HG03066 (cell line): Measurements from ENCODE around the gene SDCCAG8.

ENCODE experiments used
- ATAC-seq: cut with Tn5 transposase; IDR thresholded peaks from one replicate; pipeline ENCODE4 v1.9.1; 2021; ENCODE audit warnings: low read depth; ENCODE audit not compliant: unreplicated experiment

The SDCCAG8 gene

GRCh38 chr1:243275316-243275715 is 19.5 kb downstream of the SDCCAG8 start:
- ATAC-seq: no peak

- ATAC-seq: no peak
Measured at GRCh38 chr1:243280571-243281129, 24.8 kb downstream of the SDCCAG8 start.

- ATAC-seq: no peak
Measured at GRCh38 chr1:243281672-243282071, 25.8 kb downstream of the SDCCAG8 start.

- no peak for ATAC-seq
Measured at GRCh38 chr1:243286409-243287122, 30.7 kb downstream of the SDCCAG8 start.

DNA sequence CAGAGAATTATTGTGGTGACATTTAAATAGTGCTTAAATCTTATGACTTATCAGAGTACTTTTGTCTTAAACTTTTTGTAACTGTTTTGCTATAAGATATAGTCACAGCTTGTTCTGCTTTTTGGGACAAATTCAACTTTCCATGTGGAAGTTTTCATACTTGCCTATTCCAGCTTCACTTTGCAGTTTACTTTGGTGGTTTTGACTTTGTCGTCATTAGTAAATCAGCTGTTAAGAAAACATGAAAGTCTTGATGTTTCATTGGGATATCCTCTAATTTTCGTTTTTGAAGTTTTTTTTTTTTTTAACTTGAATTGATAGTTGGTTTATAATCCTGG is 31.3 kb downstream of the SDCCAG8 start:
- ATAC-seq: no peak

DNA sequence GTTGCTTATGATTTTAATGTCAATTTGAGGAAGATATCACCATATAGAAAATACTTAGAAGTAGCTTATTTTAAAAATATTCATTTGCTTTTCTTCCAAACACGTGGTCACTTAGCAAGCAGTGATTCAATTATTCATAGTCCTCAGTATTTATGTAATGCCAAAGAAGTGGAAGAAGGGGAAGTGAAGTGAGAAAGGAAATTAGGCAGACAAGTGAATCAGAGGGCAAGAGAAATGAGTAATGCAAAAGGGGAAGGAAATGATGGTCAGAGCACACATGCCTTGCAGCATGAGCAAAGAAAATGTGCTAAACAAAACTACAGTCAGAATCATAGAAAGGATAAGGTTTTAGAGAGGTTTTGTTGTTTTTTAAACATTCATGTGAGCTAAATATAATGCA is 31.8 kb downstream of the SDCCAG8 start:
- ATAC-seq: peak; percentile 93

- peak; percentile 12 for ATAC-seq
Measured at GRCh38 chr1:243288062-243288461, 32.2 kb downstream of the SDCCAG8 start.

DNA sequence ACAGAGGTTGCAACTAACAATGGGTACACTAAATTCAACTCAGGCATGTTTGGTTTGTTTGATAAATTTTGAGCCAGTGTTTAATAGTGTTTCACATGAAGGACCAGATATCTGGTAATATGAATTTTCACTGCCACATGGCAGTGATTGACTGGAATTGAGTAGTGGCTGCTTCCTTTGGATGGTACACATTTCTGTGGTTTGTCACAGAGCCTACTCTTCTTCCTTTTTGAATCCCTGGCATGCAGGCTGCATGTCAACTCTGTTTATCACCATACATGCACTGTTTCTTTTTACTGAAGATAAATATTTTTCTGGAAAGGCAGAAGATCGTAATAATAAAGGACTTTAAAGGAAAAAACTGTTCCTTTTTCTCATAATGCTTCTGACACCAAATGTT is 35.5 kb downstream of the SDCCAG8 start:
- ATAC-seq: no peak

- ATAC-seq: no peak
Measured at GRCh38 chr1:243292117-243292516, 36.3 kb downstream of the SDCCAG8 start.

DNA sequence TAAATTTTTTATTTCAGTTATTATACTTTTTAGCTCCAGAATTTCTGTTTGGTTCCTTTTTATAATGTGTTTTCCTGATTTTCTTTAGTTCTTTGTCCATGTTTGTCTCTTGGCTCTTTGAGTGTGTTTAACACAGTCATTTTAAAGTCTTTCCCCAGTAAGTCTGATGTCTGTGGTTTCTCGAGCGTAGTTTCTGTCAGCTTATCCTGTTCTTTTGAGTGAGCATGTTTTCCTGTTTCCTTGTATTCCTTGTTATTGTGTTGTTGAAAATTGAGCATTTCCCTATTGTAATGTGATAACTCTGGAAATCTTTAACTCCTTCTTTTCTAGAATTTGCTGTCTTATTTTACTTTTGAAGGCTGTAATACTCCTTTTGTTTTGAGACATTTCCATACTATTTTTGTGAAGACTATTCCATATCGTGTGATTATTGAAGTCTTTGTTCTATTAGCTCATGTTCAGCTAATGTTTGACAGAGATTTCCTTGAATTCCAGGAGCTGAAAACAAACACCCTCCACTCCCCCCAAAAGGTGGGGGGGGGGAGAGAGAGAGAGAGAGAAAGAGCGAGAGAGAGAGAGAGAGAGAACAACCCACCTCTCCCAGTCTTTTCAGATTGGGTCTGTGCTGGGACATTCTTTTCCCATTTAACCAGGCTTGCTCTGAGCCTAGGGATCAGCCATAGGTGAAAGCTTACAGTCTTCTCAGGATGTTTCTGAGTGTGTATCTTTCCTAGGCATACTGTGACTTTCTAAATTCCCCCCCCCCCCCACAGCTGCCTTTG is 38.3 kb downstream of the SDCCAG8 start:
- no peak for ATAC-seq

GRCh38 chr1:243294723-243295121 is 38.9 kb downstream of the SDCCAG8 start:
- no peak for ATAC-seq

DNA sequence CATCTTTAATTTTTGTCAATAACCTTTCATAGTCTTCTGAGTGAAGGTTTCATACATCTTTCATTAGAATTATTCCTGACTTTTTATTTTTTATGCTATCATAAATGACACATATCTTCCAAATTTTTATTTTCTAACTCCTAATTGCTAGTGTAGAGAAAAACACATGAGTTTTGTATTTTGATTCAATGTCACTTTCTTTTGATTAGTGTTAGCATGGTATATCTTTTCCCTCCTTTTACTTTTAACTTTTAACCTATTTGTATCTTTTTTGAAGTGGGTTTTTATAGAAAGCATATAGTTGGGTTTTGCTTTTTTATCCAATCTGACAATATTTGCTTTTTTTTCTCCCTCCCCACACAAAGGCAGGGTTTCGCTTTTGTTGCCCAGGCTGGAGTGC is 43.2 kb downstream of the SDCCAG8 start:
- ATAC-seq: no peak

DNA sequence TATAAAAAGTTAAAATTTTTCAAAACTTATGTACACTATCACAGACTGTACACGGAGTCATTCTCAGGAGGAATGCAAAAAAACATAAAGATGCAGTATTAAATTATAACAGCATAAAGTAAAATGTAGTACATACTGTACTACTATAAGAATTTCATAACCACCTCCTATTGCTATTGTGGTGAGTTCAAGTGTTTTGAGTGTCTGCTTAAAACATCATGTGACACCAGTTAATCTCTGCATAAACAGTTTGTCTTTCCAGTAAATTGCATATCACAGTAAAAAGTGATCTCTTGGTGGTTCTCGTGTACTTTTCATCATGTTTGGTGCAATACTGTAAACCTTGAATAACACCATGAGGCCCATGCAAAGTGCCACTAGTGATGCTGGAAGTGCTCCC is 45.2 kb downstream of the SDCCAG8 start:
- no peak for ATAC-seq

DNA sequence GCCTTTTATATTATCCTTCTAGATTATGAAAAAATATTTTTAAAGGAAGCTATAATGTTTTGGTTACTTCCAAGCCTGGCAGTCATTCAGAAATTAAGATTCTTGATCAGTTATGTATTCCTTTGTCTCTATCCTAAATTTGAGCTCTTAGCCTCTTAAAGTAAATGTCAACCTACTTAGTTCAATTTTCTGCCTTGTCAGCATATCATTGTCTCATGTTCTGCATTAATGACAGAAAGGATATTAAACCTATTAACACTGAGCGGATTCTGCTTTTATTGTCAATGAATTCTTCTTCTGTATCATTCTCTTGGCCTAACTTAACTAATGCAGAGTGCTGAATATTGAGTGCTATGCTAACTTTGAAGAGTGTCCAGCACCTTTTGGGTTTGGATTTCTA is 56.0 kb downstream of the SDCCAG8 start:
- no peak for ATAC-seq

DNA sequence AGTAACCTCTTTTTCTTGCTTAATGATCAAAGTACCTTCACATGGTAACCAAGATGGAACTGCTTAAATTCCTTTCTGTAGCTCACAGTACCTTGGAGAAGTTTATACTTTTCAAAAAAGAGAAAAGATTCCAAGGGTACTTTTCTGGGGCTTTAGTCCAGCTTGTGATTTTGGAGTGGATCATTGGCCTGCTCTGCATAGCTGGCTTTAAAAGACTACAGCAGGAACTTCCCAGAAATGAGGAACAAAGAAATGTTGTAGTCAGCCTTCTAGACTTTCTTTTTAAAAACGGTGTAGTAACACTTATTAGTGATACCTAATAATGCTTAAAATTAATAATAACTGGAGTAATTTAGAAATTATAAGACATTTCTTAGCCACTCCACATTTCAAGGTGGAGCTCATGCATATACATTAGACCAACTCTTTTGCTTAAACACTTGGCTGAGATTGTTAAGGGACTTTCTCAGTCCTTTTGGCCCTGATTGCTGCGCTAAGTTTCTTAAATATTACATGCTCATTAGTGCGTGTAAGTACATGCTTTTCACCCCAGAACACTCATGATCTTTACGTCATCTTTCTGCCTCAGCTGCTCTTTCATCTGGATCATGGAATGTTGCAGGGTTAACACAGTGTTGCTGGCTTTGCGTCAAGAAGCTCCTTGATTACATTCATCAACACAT is 57.3 kb downstream of the SDCCAG8 start:
- peak; percentile 29 for ATAC-seq

- peak; percentile 70 for ATAC-seq
Measured at GRCh38 chr1:243313635-243314536, 58.0 kb downstream of the SDCCAG8 start.

- no peak for ATAC-seq
Measured at GRCh38 chr1:243315455-243315854, 59.6 kb downstream of the SDCCAG8 start.

DNA sequence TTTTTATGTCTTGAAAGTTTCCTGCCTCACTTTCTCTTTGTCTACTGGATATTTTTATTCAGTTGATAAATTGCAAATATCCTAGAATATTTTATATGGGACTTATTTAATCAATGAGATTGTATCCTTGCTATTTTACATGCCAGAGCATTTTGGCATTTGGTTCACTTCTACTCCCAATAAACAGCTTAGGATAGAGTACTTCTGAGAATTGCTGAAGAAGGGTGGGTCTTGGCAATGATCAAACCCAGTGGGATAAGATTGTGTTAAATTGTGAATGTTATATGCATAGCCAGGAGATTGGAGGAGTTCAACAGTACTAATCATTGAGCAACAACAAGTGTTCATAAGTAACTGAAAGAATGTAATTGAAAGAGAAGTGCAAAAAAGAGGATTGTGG is 60.1 kb downstream of the SDCCAG8 start:
- ATAC-seq: no peak

- no peak for ATAC-seq
Measured at GRCh38 chr1:243316366-243316989, 60.6 kb downstream of the SDCCAG8 start.

DNA sequence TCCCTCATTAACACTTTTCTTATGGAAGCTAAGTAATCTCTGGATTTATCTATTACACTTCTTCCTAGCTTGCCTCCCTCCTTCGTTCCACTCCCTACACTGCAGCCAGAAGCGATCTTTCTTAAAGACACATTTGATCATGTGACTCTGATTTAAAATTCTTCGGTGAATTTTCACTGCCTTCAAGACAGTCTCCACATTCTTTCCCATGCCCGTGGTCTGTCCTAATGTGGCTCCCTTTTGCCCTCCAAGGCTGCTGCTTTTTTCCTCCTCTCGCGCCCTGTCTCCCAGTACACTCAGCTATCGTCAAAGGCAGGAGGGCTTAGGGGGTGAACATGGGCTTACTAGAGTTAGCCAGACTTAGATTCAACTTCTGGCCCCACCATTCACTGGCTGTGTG is 64.4 kb downstream of the SDCCAG8 start:
- no peak for ATAC-seq
